ENCODE results near the gene AMZ2. TPM values are rescaled to one million over a fixed set of nuclear protein-coding genes. Genes with fewer than 3 reads are reported as not detected.
A peak's percentile ranks its signal among the peaks of the same experiment; 100 is the strongest.
"Not testable (repeated sequence)": the region's sequence is repeated elsewhere in the genome, so short reads cannot be mapped to it uniquely, and the experiment has no call there.

Gene AMZ2
- total RNA-seq, 2 experiments from 2014 or later: 63.0 to 64.9 TPM

- no peaks in the 10 kb centered on the region for H3K27me3 ChIP-seq (ENCODE audit: control insufficient read depth in 1 of 2, insufficient read depth in 2 of 2, low read length in 2 of 2)
- peak overlapping the region; percentile 1 to 84 for H3K27ac ChIP-seq (ENCODE audit: low read depth in 1 of 2, low read length in 2 of 2)
- Mint-ChIP-seq H3K4me3 (peak overlapping the region; percentile 21), H3K9me3 (no peaks in the 10 kb centered on the region), H3K27ac (peak overlapping the region; percentile 96), H3K36me3 (ENCODE audit: low read depth) (peaks cover 58% of the 10 kb centered on the region), H3K27me3 (no peaks in the 10 kb centered on the region), H3K4me1 (ENCODE audit: low read depth) (peaks cover 87% of the 10 kb centered on the region)
- no peak for TF ChIP-seq CTCF (IDR thresholded peaks at IDR 0.05)
- intact Hi-C loops (cut with DNase I, micrococcal nuclease): no loop called here
- CTCF ChIA-PET: interaction anchor here (0.9 kb wide), 1 partner anchor 181 kb away, joined by 3 read pairs; no protein-coding TSS in a partner anchor
- H3K4me1 ChIP-seq (ENCODE audit: insufficient read depth, low read length): peaks cover 59% of the 10 kb centered on the region
- ATAC-seq (ENCODE audit: poor library complexity): no peak
- DNase-seq: no peak
- no peak overlapping the region for H3K4me3 ChIP-seq (ENCODE audit: low read length)
- POLR2A ChIA-PET: interaction anchor here (1.0 kb wide), 1 partner anchor 17 kb away, joined by 4 read pairs; no protein-coding TSS in a partner anchor
- H3K36me3 ChIP-seq (ENCODE audit: insufficient read depth, low read length): peaks cover 15% of the 10 kb centered on the region
- H3K9me3 ChIP-seq (ENCODE audit: control insufficient read depth in 1 of 2, insufficient read depth in 1 of 2, low read length in 2 of 2): no peaks in the 10 kb centered on the region
These were observed 7.3 kb downstream of the AMZ2 start for GRCh38 chr17:68255151-68255550.

- Histone ChIP-seq H3K27me3 (ENCODE audit: control insufficient read depth in 1 of 2, insufficient read depth in 2 of 2, low read length in 2 of 2) (no peaks in the 10 kb centered on the region), H3K27ac (ENCODE audit: low read depth in 1 of 2, low read length in 2 of 2) (peak overlapping the region; percentile 1 to 84), H3K4me3 (ENCODE audit: low read length) (no peak overlapping the region), H3K36me3 (ENCODE audit: insufficient read depth, low read length) (peaks cover 15% of the 10 kb centered on the region), H3K4me1 (ENCODE audit: insufficient read depth, low read length) (peaks cover 61% of the 10 kb centered on the region), H3K9me3 (ENCODE audit: control insufficient read depth in 1 of 2, insufficient read depth in 1 of 2, low read length in 2 of 2) (no peaks in the 10 kb centered on the region)
- CTCF ChIA-PET: interaction anchor here (0.6 to 1.0 kb wide), 2 partner anchors 55 to 178 kb away, joined by 3 read pairs; no protein-coding TSS in a partner anchor
- peak; percentile 36 for ATAC-seq (ENCODE audit: poor library complexity)
- Mint-ChIP-seq H3K27me3 (no peaks in the 10 kb centered on the region), H3K4me3 (peak overlapping the region; percentile 21), H3K27ac (peak overlapping the region; percentile 96), H3K4me1 (ENCODE audit: low read depth) (peaks cover 88% of the 10 kb centered on the region), H3K36me3 (ENCODE audit: low read depth) (peaks cover 50% of the 10 kb centered on the region), H3K9me3 (no peaks in the 10 kb centered on the region)
- no peak for TF ChIP-seq CTCF (IDR thresholded peaks at IDR 0.05)
- intact Hi-C loops (cut with DNase I, micrococcal nuclease): no loop called here
- DNase-seq: peak in 3 of 14 experiments; percentile 54 to 81 (median 68)
- POLR2A ChIA-PET: interaction anchor here (0.6 to 1.1 kb wide), 7 partner anchors 9 to 213 kb away, joined by 3 to 10 read pairs (median 3); partner anchors contain the start of genes AMZ2, ARSG, SLC16A6 and WIPI1
These were observed 8.1 kb downstream of the AMZ2 start for GRCh38 chr17:68255731-68256538.

- H3K9me3 Mint-ChIP-seq; DNase-seq; intact Hi-C loops (cut with DNase I, micrococcal nuclease); ATAC-seq (ENCODE audit: poor library complexity); H3K36me3 ChIP-seq (ENCODE audit: insufficient read depth, low read length); H3K4me3 ChIP-seq (ENCODE audit: low read length); H3K9me3 ChIP-seq (ENCODE audit: control insufficient read depth in 1 of 2, insufficient read depth in 1 of 2, low read length in 2 of 2); H3K27me3 ChIP-seq (ENCODE audit: control insufficient read depth in 1 of 2, insufficient read depth in 2 of 2, low read length in 2 of 2); H3K27me3 Mint-ChIP-seq: not testable (repeated sequence)
- Mint-ChIP-seq H3K27ac (peak overlapping the region; percentile 96), H3K36me3 (ENCODE audit: low read depth) (peaks cover 43% of the 10 kb centered on the region), H3K4me3 (peak overlapping the region; percentile 35), H3K4me1 (ENCODE audit: low read depth) (peaks cover 88% of the 10 kb centered on the region)
- POLR2A ChIA-PET: interaction anchor here (1.0 to 1.5 kb wide), 3 partner anchors 8 to 182 kb away, joined by 3 to 10 read pairs (median 3); partner anchors contain the start of genes AMZ2 and ARSG
- H3K4me1 ChIP-seq (ENCODE audit: insufficient read depth, low read length): peaks cover 61% of the 10 kb centered on the region
- peak overlapping the region; percentile 32 to 84 for H3K27ac ChIP-seq (ENCODE audit: low read depth in 1 of 2, low read length in 2 of 2)
- CTCF ChIA-PET: interaction anchor here (0.7 kb wide), 1 partner anchor 56 kb away, joined by 3 read pairs; no protein-coding TSS in a partner anchor
These were observed 8.9 kb downstream of the AMZ2 start for GRCh38 chr17:68256701-68257100.
